AG10803 (cell line): ENCODE measurements around the gene CXCL11.

Experiments used
- DNase-seq: peaks from one replicate; pipeline ENCODE4 v3.0.0; 2010; ENCODE audit warnings: low read depth
- H3K4me3 ChIP-seq: 2 replicates; pipeline ENCODE4 v1.5.1; 2011; ENCODE audit warnings: mild to moderate bottlenecking, low read length, control low read depth
- CTCF ChIP-seq: conservative IDR thresholded peaks from 2 replicates; pipeline ENCODE4 v1.5.1; 2011; ENCODE audit warnings: mild to moderate bottlenecking, low read length, control low read depth, inconsistent platforms

Gene CXCL11

DNA sequence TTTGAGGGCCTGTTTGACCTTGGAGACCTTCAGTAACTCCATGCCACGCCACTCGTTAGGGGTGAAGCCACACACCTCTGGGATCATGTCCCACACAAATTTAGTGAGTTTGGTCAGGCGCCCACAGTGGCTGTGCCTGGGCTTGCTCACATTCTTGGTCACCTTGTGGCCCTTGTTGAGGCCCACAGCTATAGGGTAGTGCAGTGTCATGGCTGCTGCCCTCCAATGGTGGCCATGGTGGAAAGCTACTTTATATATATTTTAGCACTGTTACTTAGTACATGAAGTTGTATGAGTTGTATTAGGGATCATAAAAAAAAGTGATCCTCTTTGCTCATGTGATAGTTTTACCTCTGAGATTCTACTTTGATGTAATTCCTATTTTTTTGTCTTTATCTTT, 985 bp upstream of the CXCL11 start:
- no peak overlapping the region for H3K4me3 ChIP-seq
- DNase-seq: no peak
- TF ChIP-seq CTCF: no peak

DNA sequence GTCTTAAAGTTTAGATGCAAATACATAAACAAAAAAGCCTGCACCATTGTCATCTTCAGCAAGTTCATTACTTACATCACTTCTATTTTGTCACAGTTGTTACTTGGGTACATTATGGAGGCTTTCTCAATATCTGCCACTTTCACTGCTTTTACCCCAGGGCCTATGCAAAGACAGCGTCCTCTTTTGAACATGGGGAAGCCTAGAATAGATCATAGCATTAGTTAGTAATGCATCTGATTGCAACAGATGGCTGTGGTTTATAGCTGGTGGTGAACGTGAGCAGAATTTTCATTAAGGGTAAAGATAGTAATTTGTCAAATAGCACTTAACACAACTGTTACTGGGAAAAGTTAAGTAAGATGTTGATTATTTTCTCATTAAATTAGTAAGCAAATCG, 729 bp downstream of the CXCL11 start:
- TF ChIP-seq CTCF: no peak
- no peak for DNase-seq
- H3K4me3 ChIP-seq: no peak overlapping the region

- H3K4me3 ChIP-seq: no peak overlapping the region
- TF ChIP-seq CTCF: no peak
- DNase-seq: no peak
Measured at GRCh38 chr4:76029300-76029699, 6.6 kb downstream of the CXCL11 start.

GRCh38 chr4:76028350-76028765, 7.5 kb downstream of the CXCL11 start:
- H3K4me3 ChIP-seq: no peak overlapping the region
- no peak for DNase-seq

DNA sequence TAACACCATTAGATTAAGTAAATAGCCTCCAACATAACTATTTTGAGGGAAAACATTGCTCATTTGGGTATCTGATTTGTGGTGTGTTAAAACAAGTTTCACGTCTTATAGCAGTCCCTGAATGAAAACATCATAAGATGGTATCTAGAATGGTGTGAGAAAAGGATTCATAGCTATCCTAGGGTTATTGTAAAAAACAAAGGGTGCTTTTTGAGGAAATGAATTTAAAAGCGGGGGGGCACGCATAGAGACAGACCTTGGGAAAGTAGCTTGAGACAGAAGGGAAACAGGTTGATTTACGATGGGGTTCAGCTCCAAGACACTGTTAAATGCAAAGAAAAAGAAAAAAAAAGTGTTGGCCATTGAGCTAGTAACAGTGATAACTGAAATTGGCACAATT, 11.8 kb downstream of the CXCL11 start:
- no peak for TF ChIP-seq CTCF
- H3K4me3 ChIP-seq: no peak overlapping the region
- DNase-seq: no peak

More at GRCh38 chr4:76028350-76028765, 7.5 kb downstream of the CXCL11 start:
- TF ChIP-seq CTCF: no peak

- no peak for DNase-seq
- TF ChIP-seq CTCF: no peak
- H3K4me3 ChIP-seq: no peak within 1 kb of the TSS
Measured at GRCh38 chr4:76023389-76023788, 12.5 kb downstream of the CXCL11 start, which contains the start of gene CXCL10. CXCL10 (minus strand) TSS chr4:76023497; CDS start chr4:76023431, 66 bp downstream.

DNA sequence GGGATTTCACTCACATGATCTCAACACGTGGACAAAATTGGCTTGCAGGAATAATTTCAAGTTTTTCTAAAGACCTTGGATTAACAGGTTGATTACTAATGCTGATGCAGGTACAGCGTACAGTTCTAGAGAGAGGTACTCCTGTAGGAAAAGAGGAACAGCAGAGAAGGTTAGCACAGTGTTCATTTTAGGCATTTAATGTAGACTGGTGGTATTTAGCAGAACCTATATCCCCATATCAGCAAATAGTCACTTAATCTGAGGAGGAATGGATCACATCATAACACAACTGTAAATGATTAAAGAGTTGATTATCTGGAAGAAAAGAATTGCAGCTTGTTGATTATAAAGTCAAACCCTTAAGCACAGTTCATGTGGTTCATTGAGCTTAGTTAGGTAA, 13.2 kb downstream of the CXCL11 start:
- TF ChIP-seq CTCF: no peak
- H3K4me3 ChIP-seq: no peak overlapping the region
- no peak for DNase-seq
